GM23338 (cell line): ENCODE data around the gene CFAP251. TPM values are rescaled to one million over a fixed set of nuclear protein-coding genes. Genes with fewer than 3 reads are reported as not detected.

Source experiments
- ATAC-seq: fragments of 200-7000 bp; cut with Tn5 transposase; 3 replicates; pipeline ENCODE4 v1.9.1; 2020
- DNase-seq: peaks from one replicate; pipeline ENCODE4 v3.0.0-alpha.2; 2015; ENCODE audit warnings: low spot score
- H2AFZ ChIP-seq: fragments of 200-600 bp; sonication (generic); 2 replicates; pipeline ENCODE4 v1.8.0; 2016; ENCODE audit warnings: antibody characterized with exemption, mild to moderate bottlenecking, moderate library complexity
- H3F3A ChIP-seq: fragments of 200-600 bp; sonication (generic); replicated peaks from 2 replicates; pipeline ENCODE4 v1.8.0; 2017; ENCODE audit warnings: antibody characterized with exemption, mixed run types, low read depth
- H3K27ac ChIP-seq: fragments of 200-600 bp; sonication (generic); 2 replicates; pipeline ENCODE4 v1.6.1; 2016; ENCODE audit warnings: low read depth
- H3K27me3 ChIP-seq: fragments of 200-600 bp; sonication (generic); 2 replicates; pipeline ENCODE4 v1.8.0; 2016; ENCODE audit warnings: mild to moderate bottlenecking, mixed run types, moderate library complexity; ENCODE audit not compliant: insufficient read depth
- H3K36me3 ChIP-seq: fragments of 200-600 bp; sonication (generic); 2 replicates; pipeline ENCODE4 v1.8.0; 2016; ENCODE audit warnings: mild to moderate bottlenecking; ENCODE audit not compliant: insufficient read depth
- H3K4me1 ChIP-seq: fragments of 200-600 bp; sonication (generic); 2 replicates; pipeline ENCODE4 v1.8.0; 2016; ENCODE audit warnings: mild to moderate bottlenecking, moderate library complexity; ENCODE audit not compliant: insufficient read depth
- H3K4me2 ChIP-seq: fragments of 200-600 bp; sonication (generic); 2 replicates; pipeline ENCODE4 v1.7.1; 2017; ENCODE audit warnings: mixed run types
- H3K4me3 ChIP-seq: fragments of 200-600 bp; sonication (generic); 2 replicates; pipeline ENCODE4 v1.6.1; 2016; ENCODE audit warnings: mixed run types
- H3K79me2 ChIP-seq: fragments of 200-600 bp; sonication (generic); replicated peaks from 2 replicates; pipeline ENCODE4 v1.8.0; 2017; ENCODE audit warnings: mild to moderate bottlenecking; ENCODE audit not compliant: insufficient read depth
- H3K9me2 ChIP-seq: fragments of 200-600 bp; sonication (generic); 2 replicates; pipeline ENCODE4 v1.8.0; 2017; ENCODE audit not compliant: insufficient read depth
- H4K20me1 ChIP-seq: fragments of 200-600 bp; sonication (generic); replicated peaks from 2 replicates; pipeline ENCODE4 v1.8.0; 2017; ENCODE audit warnings: mild to moderate bottlenecking; ENCODE audit not compliant: insufficient read depth
- H3K27ac Mint-ChIP-seq: 2 replicates; pipeline ENCODE4 v1.8.0; 2020; ENCODE audit warnings: inconsistent platforms, mild to moderate bottlenecking, moderate library complexity, mixed read lengths
- H3K27me3 Mint-ChIP-seq: 3 replicates; pipeline ENCODE4 v1.8.0; 2022; ENCODE audit warnings: low read depth, mild to moderate bottlenecking, moderate library complexity, mixed read lengths, inconsistent platforms; ENCODE audit not compliant: insufficient read depth, poor library complexity
- H3K36me3 Mint-ChIP-seq: 3 replicates; pipeline ENCODE4 v1.8.0; 2021; ENCODE audit warnings: low read depth, mild to moderate bottlenecking, inconsistent platforms, moderate library complexity, mixed read lengths
- H3K4me1 Mint-ChIP-seq: 3 replicates; pipeline ENCODE4 v1.8.0; 2020; ENCODE audit warnings: mild to moderate bottlenecking, inconsistent platforms, mixed read lengths
- H3K4me3 Mint-ChIP-seq: 3 replicates; pipeline ENCODE4 v1.8.0; 2021; ENCODE audit warnings: moderate library complexity, mild to moderate bottlenecking, inconsistent platforms, mixed read lengths
- H3K9me3 Mint-ChIP-seq: 3 replicates; pipeline ENCODE4 v1.8.0; 2020; ENCODE audit warnings: moderate library complexity, mild to moderate bottlenecking, inconsistent platforms, mixed read lengths
- CTCF ChIP-seq, 2 experiments: fragments of 200-600 bp in 1 of 2; sonication (generic) in 1 of 2; conservative IDR thresholded peaks; 2 replicates each; pipeline versions ENCODE4 v1.5.1 to v1.6.1; 2016 to 2017; ENCODE audit warnings: antibody characterized with exemption in 2 of 2, low read depth in 2 of 2, mild to moderate bottlenecking in 2 of 2, moderate library complexity in 1 of 2
- EZH2 ChIP-seq: fragments of 200-600 bp; sonication (generic); IDR thresholded peaks from one replicate; pipeline ENCODE4 v1.8.0; 2017; ENCODE audit warnings: antibody characterized with exemption, mild to moderate bottlenecking, low read depth; ENCODE audit not compliant: unreplicated experiment
- EZH2phosphoT487 ChIP-seq: fragments of 200-600 bp; sonication (generic); IDR thresholded peaks from one replicate; pipeline ENCODE4 v1.8.1; 2018; ENCODE audit warnings: antibody characterized with exemption; ENCODE audit not compliant: unreplicated experiment
- REST ChIP-seq: IDR thresholded peaks from one replicate; pipeline ENCODE4 v1.6.1; 2018; ENCODE audit warnings: antibody characterized with exemption; ENCODE audit not compliant: unreplicated experiment
- ZNF114 ChIP-seq: fragments of 250-450 bp; sonication (Bioruptor Pico); IDR thresholded peaks from 2 replicates; pipeline ENCODE4 v1.5.0; 2020; ENCODE audit warnings: mild to moderate bottlenecking, moderate library complexity
- ZNF331 ChIP-seq: fragments of 250-450 bp; sonication (Bioruptor Pico); IDR thresholded peaks from 2 replicates; pipeline ENCODE4 v1.5.0; 2020; ENCODE audit warnings: low read depth, mild to moderate bottlenecking, moderate library complexity
- polyA plus RNA-seq: library from polyadenylated mRNA; unstranded; fragments of >200 nt; fragmentation: Nextera tagmentation; extraction: Ambion mirVana; gene quantifications from 2 replicates; pipeline ENCODE4 v1.2.1, GENCODE V29; 2016
- total RNA-seq: library from RNA; depleted of rRNA; stranded (reverse); fragments of >200 nt; shearing (Covaris generic); gene quantifications from 2 replicates; pipeline ENCODE4 v1.2.3, GENCODE V29; 2014

Gene CFAP251
- total and polyA plus RNA-seq, 2 experiments from 2014 or later: 1.4 to 2.5 TPM

GRCh38 chr12:122022393-122023338 is 104.3 kb downstream of the CFAP251 start:
- H3K4me2 ChIP-seq: peak overlapping the region; percentile 90
- H3K27ac ChIP-seq: no peak overlapping the region

GRCh38 chr12:122023339-122024131 is 105.1 kb downstream of the CFAP251 start:
- H3K9me3 Mint-ChIP-seq: no peaks in the 10 kb centered on the region; the same call in 2 of the 3 replicates
- Histone ChIP-seq H3F3A (peaks cover 16% of the 10 kb centered on the region; the same call in 1 of the 2 replicates), H3K4me2 (peak overlapping the region; percentile 90), H3K9me2 (no peaks in the 10 kb centered on the region), H3K4me1 (peaks cover 12% of the 10 kb centered on the region), H3K27ac (no peak overlapping the region), H4K20me1 (peaks cover 10% of the 10 kb centered on the region; the same call in 1 of the 2 replicates), H2AFZ (peak overlapping the region; percentile 81; the same call in 1 of the 2 replicates), H3K79me2 (peaks cover 53% of the 10 kb centered on the region), H3K36me3 (no peaks in the 10 kb centered on the region), H3K27me3 (peaks cover 41% of the 10 kb centered on the region), H3K4me3 (peak overlapping the region; percentile 82)
- H3K36me3 Mint-ChIP-seq: peaks cover 3% of the 10 kb centered on the region; the same call in 2 of the 3 replicates
- peak; percentile 50 for DNase-seq
- no peak overlapping the region for H3K27ac Mint-ChIP-seq
- peaks cover 32% of the 10 kb centered on the region for H3K27me3 Mint-ChIP-seq
- peaks cover 15% of the 10 kb centered on the region; the same call in 2 of the 3 replicates for H3K4me1 Mint-ChIP-seq
- peak; percentile 31 for ATAC-seq
- H3K4me3 Mint-ChIP-seq: peak overlapping the region; percentile 84
- no peak for TF ChIP-seq EZH2phosphoT487
- TF ChIP-seq REST: no peak
- peak; percentile 8 for TF ChIP-seq EZH2
- no peak for TF ChIP-seq ZNF114 (CRISPR knock-in tag)
- TF ChIP-seq ZNF331 (CRISPR knock-in tag): no peak

More at GRCh38 chr12:122022393-122023338, 104.3 kb downstream of the CFAP251 start:
- H3K36me3 ChIP-seq: no peaks in the 10 kb centered on the region
- Mint-ChIP-seq H3K9me3 (no peaks in the 10 kb centered on the region; the same call in 2 of the 3 replicates), H3K4me3 (peak overlapping the region; percentile 84), H3K36me3 (peaks cover 3% of the 10 kb centered on the region; the same call in 2 of the 3 replicates), H3K4me1 (peaks cover 14% of the 10 kb centered on the region; the same call in 2 of the 3 replicates), H3K27ac (no peak overlapping the region), H3K27me3 (peaks cover 32% of the 10 kb centered on the region)
- H4K20me1 ChIP-seq: peaks cover 5% of the 10 kb centered on the region; the same call in 1 of the 2 replicates
- peak overlapping the region; percentile 82 for H3K4me3 ChIP-seq
- H3F3A ChIP-seq: peaks cover 16% of the 10 kb centered on the region; the same call in 1 of the 2 replicates
- DNase-seq (peak; percentile 22), ATAC-seq (peak; percentile 8)
- TF ChIP-seq EZH2 (peak; percentile 44), CTCF (conservative IDR thresholded peaks at IDR 0.05; ENCODE audit: low read depth in 2 of 2) (no peak)
- H3K9me2 ChIP-seq: no peaks in the 10 kb centered on the region
- H3K4me1 ChIP-seq: peaks cover 12% of the 10 kb centered on the region
- peak overlapping the region; percentile 81; the same call in 1 of the 2 replicates for H2AFZ ChIP-seq
- H3K79me2 ChIP-seq: peaks cover 44% of the 10 kb centered on the region
- H3K27me3 ChIP-seq: peaks cover 43% of the 10 kb centered on the region
